GM18951 (cell line): Measurements from ENCODE around the gene PPT2.

Source experiments
- POLR2A ChIP-seq: IDR thresholded peaks from 4 replicates; pipeline ENCODE4 v1.6.1; 2011; ENCODE audit warnings: mild to moderate bottlenecking; ENCODE audit not compliant: insufficient read length, insufficient read depth; ENCODE audit errors: extremely low read depth
- in situ Hi-C: fragments of 300-500 bp; cut with MboI; formaldehyde crosslinking; loops from one replicate; pipeline ENCODE4 v1.12.0; 2022; ENCODE audit warnings: low sequenced_read_pairs, mixed read lengths, inconsistent platforms; ENCODE audit not compliant: unreplicated experiment

Gene PPT2

DNA sequence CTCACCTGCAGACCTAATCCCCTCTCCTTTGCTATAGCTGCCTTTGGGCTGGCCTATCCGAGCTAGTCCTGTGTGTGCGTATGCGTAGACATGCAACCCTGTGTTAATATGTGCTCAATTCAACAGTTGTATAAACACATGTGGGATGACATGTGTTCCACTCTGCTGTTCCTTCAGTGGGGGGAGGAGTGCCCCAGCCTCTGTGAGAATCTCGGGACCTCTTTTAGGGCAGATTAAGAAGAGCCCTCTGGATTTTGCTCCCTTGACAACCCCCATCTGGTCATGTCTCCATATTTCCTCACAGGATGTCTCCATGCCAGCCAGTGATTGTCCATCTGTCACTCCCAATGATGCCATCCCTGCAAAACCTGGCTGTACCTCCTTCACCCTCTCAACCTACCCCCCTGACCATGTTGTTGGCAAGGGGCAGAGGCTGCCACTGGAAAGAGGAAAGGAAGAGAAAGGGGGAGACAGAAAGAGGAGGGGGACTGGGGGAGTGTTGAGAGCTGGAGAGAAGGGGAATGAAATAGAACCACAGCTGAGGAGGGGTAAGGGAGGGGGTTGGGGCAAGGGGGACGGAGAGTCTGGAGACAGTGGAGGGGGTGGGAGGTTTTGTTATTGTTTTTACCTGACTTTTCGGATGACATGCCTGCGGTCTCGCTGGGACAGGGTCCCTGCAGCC, 2.6 kb upstream of the PPT2 start:
- TF ChIP-seq POLR2A = no peak
- in situ Hi-C loops = no loop called here

DNA sequence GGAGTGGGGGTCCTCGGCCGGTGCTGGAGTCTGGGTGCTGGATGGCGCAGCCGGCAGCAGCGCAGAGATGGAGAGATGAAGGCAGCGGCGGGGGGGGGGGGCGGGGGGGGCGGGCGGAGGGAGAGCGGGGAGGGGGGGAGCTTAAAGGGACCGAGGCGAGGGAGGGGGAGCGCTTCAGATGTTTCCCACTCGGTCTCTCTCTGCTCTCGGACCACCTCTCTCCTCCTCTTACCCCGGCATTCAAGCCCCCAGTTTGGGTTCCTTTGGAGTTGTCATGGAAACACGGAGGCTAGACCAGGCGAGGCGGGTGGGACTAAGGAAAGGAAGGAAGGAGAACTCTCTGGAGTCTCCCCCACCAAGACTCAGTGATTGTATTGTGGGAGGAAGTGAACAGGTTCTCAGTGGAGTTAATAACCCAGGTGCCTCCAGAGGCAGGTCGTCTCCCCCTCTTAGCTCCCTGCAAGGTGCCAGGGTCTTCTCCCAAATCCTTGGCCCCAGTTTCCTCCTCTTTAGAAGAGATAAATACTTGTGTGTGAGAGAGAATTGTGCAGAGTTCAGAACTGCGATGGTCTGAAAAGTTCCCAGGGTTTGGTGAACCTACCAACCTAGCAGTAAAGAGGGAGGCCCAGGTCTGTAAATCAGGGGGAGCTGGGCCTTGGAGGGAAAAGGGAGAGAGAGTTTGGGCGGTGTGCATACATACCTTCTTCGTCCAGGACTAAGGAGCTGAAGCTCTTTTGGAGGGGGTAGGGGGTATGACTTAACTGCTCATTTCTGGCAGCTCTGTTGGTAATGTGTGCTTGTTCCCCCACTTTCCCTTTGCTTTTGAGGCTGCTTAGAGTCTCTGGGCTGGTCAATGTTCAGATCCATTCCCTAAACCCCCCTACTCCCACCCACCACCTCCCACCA, 1.8 kb upstream of the PPT2 start, which contains the start of gene PRRT1:
PRRT1 (minus strand) TSS at position 77 of the 906 bp plus-strand sequence. CDS start 112 bp downstream, outside the sequence.
- in situ Hi-C loops = no loop called here

DNA sequence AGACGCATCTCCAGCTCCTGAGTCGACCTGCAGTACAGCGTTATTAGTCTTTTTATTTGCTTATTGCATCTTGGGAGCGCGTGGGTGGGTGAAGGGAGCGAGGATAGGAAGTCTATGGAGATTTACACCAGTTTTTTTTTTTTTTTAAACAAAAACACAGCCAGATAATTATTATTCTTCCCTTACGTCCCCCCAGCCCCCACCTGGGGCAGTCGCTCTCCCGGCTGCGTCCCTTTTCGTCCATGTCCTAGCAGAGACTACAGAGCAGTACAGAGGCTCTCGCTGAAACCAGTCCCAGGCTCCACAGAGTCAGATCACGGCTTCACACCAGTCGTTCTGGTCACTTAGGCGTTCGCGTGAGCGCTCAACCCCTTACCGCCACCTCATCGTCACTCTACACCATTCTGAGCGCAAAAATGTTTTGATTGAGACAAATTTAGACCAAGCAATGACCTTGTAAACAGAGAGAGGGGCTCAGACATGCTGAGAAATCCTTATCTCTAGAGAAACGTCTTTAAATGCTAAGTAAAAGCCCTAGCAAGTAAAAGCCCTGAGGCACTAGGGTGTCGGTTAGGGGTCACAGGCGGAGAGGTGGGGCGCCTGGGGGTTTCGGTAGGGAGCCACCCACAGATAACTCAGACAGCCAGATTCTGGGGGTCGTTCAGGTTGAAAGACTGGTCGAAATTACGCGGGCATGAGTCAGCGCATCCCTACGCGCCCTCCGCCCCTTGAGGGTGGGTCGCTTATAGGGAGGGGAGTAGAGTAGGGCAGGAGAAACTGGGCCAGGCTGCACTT, 975 bp upstream of the PPT2 start:
- no peak for TF ChIP-seq POLR2A
- in situ Hi-C loops = no loop called here

More for the DNA sequence above, 1.8 kb upstream of the PPT2 start, which contains the start of gene PRRT1:
- TF ChIP-seq POLR2A = no peak

DNA sequence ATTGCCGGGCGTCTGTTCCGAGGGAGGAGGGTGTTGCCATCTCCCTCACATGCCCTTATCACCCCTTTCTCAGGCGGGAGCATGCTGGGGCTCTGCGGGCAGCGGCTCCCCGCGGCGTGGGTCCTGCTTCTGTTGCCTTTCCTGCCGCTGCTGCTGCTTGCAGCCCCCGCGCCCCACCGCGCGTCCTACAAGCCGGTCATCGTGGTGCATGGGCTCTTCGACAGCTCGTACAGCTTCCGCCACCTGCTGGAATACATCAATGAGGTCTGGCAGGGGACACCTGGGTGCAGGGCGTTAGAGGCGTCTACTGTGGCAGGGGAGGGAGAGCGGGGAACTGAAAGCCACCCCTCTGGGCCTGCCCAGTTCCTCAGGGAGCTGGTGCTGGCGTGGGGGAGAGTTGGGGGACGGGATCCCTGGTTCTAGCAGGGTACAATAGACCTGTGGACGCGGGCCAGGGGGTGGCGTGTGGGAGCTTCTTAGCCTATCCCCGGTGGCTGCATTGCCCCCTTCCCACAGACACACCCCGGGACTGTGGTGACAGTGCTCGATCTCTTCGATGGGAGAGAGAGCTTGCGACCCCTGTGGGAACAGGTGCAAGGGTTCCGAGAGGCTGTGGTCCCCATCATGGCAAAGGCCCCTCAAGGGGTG, 697 bp downstream of the PPT2 start:
- in situ Hi-C loops = no loop called here
- TF ChIP-seq POLR2A = no peak

DNA sequence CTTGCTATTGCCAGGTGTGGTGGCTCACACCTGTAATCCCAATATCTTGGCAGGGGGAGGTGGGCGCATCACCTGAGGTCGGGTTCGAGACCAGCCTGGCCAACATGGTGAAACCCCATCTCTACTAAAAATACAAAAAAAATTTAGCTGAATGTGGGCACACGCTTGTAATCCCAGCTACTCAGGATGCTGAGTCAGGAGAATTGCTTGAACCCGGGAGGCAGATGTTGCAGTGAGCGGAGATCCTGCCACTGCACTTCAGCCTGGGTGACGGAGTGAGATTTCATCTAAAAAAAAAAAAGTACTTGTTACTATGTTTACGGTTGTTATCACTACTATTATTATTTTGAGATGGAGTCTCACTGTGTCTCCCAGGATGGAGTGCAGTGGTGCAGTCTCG, 3.0 kb downstream of the PPT2 start:
- in situ Hi-C loops = no loop called here
- no peak for TF ChIP-seq POLR2A

DNA sequence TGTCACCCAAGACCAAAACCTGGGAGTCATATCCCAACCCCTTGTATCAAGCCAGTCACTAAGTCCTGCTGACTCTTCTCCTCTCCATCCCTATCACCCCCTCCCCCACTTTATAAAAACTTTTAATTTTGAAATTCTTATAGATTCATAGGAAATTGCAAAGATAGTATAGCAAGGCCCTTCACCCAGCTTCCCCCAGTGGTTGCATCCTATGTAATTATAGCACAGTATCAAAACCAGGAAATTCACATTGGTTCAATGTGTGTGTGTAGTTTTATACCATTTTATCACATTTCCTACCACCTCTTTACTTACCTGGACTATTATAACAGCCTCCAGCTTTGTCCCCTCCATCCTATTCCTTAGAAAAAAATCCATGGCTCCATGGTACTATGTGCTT, 4.1 kb downstream of the PPT2 start:
- TF ChIP-seq POLR2A = no peak
- in situ Hi-C loops = no loop called here

DNA sequence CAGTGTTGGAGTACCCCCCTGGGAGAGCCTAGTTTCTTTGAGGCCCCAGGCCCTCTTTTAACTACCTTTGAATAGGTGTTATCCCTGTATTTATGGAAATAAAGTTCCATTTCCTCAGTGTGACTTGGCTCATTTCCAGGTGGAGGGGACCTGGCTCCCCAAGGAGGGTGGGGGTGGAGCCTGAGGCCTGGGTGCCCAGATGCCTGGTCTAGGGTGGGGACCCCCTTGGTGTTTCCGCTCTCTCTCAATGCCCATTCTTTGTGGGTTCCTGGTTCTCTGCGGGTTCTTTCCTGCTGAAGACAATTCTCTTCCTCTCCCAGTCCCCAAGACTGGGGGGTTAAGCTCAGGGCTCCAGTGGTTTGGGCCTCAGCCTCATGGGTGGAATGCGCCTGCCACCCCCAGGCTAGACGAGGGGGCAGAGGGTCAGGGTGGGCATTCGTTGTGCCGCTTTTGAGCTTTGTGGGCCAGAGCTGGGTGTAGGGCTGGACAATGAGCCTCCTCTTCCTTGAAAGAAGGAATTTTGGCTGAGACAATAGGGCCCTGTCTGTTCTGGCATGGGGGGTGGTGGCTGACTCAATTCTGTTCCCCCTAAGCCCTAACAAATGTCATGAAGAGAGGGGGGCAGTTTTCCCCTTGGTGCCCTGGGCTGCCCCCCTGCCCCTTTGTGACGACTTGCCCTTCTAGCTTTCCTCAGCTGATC, 9.8 kb downstream of the PPT2 start:
- in situ Hi-C loops = no loop called here
- no peak for TF ChIP-seq POLR2A

DNA sequence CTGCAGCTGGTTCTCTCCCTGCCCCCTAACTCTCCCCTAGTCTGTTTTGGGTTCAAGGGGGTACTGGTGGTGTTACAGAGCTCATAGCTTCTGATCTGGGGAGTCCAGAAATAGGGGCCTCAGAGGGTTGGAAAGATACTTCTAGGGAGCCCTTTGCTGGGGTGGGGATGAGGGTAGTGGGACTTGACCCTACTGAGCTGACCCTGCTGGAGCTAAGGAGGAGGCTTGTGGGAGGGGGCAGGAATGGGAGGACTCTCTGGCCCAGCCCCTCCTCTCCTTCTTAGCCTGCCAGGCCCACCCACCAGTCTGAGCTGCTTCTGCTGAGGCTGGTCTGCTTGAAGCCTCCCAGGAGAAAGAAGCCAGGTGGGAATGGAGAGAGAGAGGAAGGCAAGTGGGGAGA, 10.4 kb downstream of the PPT2 start, which contains the start of gene EGFL8:
EGFL8 (plus strand) TSS at position 301 of the 400 bp plus-strand sequence. CDS start 1,571 bp downstream, outside the sequence.
- TF ChIP-seq POLR2A = no peak
- in situ Hi-C loops = no loop called here

DNA sequence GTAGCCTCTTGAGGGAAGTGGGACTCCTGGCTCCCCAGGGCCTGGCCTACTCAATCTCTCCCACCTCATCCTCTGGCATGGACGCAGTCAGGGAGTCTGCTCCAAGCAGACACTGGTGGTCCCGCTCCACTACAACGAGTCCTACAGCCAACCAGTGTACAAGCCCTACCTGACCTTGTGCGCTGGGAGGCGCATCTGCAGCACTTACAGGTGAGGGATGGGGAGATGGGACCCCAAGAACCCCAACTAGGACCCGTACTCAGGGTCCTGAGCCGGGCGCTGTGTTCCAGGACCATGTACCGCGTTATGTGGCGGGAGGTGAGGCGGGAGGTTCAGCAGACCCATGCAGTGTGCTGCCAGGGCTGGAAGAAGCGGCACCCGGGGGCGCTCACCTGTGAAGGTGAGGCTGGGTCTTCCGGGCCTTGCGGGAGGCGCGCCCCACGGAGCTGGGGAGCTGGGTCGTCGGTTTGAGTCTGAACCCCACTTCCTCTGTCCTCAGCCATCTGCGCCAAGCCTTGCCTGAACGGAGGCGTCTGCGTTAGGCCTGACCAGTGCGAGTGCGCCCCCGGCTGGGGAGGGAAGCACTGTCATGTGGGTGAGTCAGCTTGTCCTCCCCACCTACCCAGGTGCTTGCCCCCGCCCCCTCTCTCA, 12.6 kb downstream of the PPT2 start:
- TF ChIP-seq POLR2A = no peak
- in situ Hi-C loops = no loop called here

DNA sequence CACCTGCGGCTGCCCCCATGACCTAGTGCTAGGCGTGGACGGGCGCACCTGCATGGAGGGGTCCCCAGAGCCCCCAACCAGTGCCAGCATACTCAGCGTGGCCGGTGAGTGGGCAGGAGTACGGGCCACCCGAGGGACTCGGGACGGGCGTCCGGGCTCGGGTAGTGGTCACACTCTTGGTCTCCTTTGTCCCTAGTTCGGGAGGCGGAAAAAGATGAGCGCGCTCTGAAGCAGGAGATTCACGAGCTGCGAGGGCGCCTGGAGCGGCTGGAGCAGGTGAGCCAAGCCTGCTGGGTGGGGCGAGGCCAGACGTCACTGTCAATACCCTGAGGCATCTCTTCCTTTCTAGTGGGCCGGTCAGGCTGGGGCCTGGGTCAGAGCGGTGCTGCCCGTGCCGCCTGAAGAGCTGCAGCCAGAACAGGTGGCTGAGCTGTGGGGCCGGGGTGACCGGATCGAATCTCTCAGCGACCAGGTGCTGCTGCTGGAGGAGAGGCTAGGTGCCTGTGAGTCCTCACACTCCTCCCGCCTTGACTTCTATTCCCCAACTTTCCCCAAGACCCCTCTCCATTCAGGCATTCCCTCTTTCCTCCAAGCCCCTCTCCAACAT, 13.3 kb downstream of the PPT2 start:
- in situ Hi-C loops = no loop called here
- no peak for TF ChIP-seq POLR2A

DNA sequence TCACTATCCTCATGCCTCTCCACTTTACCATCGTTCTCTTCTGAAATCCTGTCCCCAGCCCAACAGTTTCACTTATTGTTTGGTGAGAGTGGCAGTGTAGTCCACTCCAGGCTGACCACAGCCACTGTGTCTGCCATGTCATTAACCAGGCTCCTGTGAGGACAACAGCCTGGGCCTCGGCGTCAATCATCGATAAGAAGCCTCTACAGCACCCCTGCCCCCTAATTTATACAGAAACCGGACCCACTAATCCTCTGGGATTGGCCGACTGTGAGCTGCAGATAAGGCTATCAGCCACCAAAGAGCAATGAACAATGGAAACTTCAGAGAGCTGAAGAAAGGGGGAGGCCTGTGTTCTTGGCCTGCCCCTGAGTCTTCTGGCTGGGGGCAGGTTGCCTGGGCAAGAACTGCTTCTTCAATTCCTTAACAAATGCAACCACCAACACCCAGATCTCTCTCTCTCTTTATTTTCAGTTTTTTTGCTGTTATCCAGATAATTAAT, 13.9 kb downstream of the PPT2 start:
- TF ChIP-seq POLR2A = no peak
- in situ Hi-C loops = no loop called here

DNA sequence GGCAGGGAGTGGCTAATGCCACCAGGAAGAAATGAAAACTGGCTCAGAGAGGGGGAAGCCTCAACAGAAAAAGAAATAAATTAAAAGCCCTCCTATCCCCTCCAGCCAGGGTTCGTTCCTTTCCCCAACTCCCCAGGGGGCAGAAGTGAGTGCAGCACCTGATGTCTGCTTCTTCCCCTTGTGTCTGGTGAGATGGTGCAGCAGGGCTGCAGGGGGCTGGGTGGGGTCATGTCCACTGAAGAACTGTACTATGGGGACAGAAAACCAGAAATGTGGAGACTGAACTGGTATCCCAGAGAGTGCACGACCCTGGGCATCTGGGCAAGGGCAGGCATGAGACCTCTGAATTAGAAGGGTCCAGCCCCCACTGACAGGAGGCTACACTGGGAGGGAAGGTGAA, 14.4 kb downstream of the PPT2 start:
- no peak for TF ChIP-seq POLR2A
- in situ Hi-C loops = no loop called here
